ENCODE measurements around the gene GSX2.
A peak's percentile ranks its signal among the peaks of the same experiment; 100 is the strongest.

GSX2 gene

GRCh38 chr4:54073271-54073880, 26.6 kb upstream of the GSX2 start:
- no peak for DNase-seq (ENCODE audit: low read depth, low spot score)
- H3K4me3 ChIP-seq (ENCODE audit: low read length), result no peak overlapping the region

DNA sequence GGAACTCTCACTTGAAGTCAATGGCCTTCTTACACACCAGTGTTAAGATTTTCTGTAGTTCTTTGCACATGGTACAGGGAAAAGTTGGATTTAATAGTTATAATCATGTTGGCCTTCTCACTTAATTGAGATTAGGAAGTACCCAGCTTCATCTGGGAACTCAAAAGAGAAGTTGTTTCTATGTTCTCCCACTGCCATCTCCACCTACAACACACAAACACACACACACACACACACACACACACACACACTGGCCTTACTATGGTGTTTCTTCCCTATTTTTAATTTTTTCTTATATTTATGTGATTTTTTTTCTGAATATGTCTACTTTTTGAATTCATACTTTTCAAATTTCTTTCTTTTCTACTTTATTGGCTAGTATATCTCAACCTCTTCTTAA, 25.6 kb upstream of the GSX2 start:
- no peak for DNase-seq (ENCODE audit: low read depth, low spot score)
- H3K4me3 ChIP-seq (ENCODE audit: low read length), result no peak overlapping the region

GRCh38 chr4:54076673-54077072, 23.3 kb upstream of the GSX2 start:
- no peak overlapping the region for H3K4me3 ChIP-seq (ENCODE audit: low read length)
- no peak for DNase-seq (ENCODE audit: low read depth, low spot score)

GRCh38 chr4:54077812-54078211, 22.2 kb upstream of the GSX2 start:
- no peak overlapping the region for H3K4me3 ChIP-seq (ENCODE audit: low read length)
- no peak for DNase-seq (ENCODE audit: low read depth, low spot score)

DNA sequence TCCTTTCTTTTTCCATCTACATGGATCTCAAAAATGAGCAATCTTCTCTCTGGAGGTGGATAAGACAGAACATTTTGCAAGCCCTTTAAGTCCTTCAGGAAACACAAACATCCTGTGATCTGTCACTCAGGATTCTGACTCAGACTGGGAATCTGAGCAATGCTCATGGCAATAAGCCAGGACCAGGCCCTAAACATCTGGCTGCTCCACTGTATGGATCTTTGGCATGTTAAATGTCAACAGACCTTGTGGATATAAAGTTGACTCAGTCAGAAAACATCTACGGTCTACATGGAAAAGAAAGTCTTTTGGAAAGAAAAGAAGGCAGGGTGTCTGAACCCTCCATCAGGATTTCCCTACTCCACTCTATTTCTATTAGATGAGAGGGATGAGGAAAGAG, 17.8 kb upstream of the GSX2 start:
- no peak overlapping the region for H3K4me3 ChIP-seq (ENCODE audit: low read length)
- no peak for DNase-seq (ENCODE audit: low read depth, low spot score)

- DNase-seq (ENCODE audit: low read depth, low spot score), result no peak
- no peak overlapping the region for H3K4me3 ChIP-seq (ENCODE audit: low read length)
Observed at GRCh38 chr4:54085284-54085683, 14.7 kb upstream of the GSX2 start.

- DNase-seq (ENCODE audit: low read depth, low spot score), result no peak
- H3K4me3 ChIP-seq (ENCODE audit: low read length), result no peak overlapping the region
Observed at GRCh38 chr4:54089875-54090274, 10.1 kb upstream of the GSX2 start.

DNA sequence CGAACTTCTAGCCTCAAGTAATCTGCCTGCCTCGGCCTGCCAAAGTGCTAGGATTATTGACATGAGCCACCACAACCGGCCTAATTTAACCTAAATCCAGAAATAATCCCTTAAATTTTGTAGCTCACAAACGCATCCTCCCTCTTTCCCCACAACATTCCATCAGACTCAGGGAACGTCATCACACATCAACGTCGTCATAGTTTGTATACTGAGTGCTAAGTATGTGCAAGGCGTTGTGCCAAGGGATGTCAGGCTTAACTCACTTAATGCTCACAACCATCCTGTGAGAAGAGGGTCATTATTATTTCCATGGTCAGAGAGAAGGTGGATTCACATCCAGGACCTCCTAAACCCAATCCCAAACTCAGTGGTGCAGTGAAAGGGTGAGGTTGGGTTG, 9.6 kb upstream of the GSX2 start:
- DNase-seq (ENCODE audit: low read depth, low spot score), result no peak
- H3K4me3 ChIP-seq (ENCODE audit: low read length), result no peak overlapping the region

GRCh38 chr4:54090804-54091623, 8.9 kb upstream of the GSX2 start:
- peak overlapping the region; percentile 51; the same call in 1 of the 2 replicates for H3K4me3 ChIP-seq (ENCODE audit: low read length)
- no peak for DNase-seq (ENCODE audit: low read depth, low spot score)

GRCh38 chr4:54091637-54092404, 8.1 kb upstream of the GSX2 start:
- peak overlapping the region; percentile 51 for H3K4me3 ChIP-seq (ENCODE audit: low read length)
- peak; percentile 68 for DNase-seq (ENCODE audit: low read depth, low spot score)

- H3K4me3 ChIP-seq (ENCODE audit: low read length), result peak overlapping the region; percentile 51
- no peak for DNase-seq (ENCODE audit: low read depth, low spot score)
Observed at GRCh38 chr4:54092405-54093323, 7.3 kb upstream of the GSX2 start.

DNA sequence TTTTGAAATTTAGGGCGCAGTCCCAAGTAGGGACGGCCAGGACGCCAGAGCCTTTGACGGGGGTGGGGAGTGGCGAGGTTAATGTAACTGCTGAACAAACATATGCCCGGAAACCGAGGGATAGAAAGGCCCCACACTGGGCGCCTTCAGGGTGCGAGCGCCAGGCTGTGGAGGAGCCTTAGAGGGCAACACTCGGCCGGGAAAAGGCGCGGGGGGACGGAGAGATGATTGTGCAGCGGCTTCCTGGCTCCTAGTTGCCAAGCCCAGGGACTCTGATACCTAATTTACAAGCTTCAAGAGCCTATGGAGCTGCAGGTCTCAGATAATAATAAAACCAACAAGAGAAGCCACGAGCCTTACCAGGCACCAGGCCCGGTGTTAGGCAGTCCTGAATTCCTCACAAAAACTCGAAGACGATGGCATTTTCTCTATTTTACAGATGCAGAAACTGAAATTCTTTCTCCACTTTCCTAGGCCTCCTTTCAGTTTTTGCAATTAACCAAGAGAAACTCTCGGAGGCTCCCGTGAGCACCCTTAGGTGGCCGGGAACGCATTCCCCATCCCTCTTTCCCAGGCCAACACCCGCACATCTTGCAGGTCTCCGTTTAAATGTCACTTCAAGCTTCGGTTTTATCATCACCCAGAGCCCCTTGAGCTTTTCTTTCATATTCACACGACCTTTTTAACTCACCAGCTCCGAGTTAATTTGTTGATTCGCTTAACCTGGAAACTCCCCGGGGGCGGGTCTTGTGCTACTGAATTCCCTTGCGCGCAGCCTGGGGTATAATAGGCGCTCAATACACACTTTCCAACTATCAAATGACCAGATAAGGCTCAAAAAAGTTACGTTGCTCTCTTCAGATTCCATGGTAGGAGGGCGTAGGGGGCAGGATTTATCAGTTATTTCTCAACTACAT, 6.4 kb upstream of the GSX2 start:
- DNase-seq (ENCODE audit: low read depth, low spot score), result no peak
- no peak overlapping the region for H3K4me3 ChIP-seq (ENCODE audit: low read length)

DNA sequence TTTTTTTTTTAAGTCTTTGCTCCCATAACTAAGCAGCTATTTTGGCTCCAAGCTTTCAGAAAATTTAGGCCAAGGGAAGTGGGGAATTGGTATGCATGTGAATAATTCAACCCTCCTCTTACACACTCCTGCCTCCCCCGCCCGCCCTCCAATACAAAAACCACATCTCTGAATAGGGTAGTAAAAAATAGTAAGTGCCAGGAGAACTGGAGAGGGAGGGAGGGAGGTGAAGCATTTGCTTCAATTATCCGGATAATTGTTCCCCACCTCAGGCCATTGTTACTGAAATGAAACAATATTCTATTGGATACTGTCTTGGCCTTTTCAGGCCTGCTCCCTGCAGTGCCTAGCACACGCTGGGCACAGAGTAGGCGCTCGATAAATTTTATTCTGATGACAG, 5.5 kb upstream of the GSX2 start:
- no peak overlapping the region for H3K4me3 ChIP-seq (ENCODE audit: low read length)
- no peak for DNase-seq (ENCODE audit: low read depth, low spot score)

DNA sequence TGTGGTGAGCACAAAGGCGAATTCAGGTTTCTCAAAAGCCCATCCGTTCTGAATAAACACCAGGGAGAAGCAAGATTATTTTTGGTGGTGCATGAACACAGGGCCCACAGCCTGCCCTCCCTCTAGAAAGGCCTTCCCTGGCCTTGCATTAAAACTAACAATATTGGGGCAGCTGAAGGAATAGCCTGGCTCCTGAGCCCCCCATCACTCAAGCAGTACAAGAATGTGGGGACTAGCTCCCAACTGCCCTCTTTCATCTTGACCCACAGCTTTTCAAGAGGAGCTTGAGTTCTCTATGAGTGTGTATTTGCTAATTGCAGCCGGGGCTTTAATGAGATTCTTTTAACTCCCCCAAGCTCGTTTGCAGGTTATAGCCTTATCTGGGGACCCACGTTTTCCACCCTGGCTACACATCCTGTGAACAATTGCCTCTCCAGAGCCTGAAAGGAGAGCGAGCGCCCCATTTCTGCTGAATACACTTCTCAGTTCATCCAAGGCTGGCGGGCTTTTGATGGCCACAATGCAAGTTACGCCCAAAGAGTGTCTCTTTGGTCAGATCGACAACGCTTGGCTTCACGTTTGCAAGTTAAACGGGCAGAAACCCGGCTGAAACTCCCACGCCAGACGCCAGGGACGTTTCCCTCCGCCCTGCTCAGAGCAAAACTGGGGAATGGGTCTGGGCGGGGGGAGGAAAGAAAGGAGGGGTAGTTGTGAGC, 4.7 kb upstream of the GSX2 start:
- no peak for DNase-seq (ENCODE audit: low read depth, low spot score)
- no peak overlapping the region for H3K4me3 ChIP-seq (ENCODE audit: low read length)

GRCh38 chr4:54096295-54096962, 3.5 kb upstream of the GSX2 start:
- no peak for DNase-seq (ENCODE audit: low read depth, low spot score)
- H3K4me3 ChIP-seq (ENCODE audit: low read length), result no peak overlapping the region

DNA sequence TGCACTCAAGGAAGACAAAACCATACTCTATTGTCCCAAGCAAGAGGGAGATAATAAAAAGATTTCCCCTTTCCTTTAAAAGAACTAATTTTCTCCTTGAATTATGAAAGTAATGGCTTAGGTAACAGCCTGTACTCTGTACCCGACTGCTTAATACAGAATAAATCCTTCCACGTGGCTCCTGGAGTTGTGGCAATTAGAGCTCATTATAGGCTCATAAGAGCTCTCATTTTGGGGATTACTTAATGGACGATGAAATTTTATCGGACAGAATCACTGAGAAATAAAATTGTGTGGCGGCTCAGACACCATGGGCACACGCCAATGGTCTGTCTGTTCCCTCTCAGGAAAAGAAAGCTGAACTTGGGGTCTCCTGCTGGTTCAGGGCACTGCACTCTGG, 2.8 kb upstream of the GSX2 start:
- no peak for DNase-seq (ENCODE audit: low read depth, low spot score)
- no peak overlapping the region for H3K4me3 ChIP-seq (ENCODE audit: low read length)

- no peak for DNase-seq (ENCODE audit: low read depth, low spot score)
- no peak overlapping the region for H3K4me3 ChIP-seq (ENCODE audit: low read length)
Observed at GRCh38 chr4:54098375-54098774, 1.6 kb upstream of the GSX2 start.

Measured in Jurkat, Clone E6-1 (cell line).